Cardiac muscle cell (in vitro differentiated cells and primary cell): Measurements from ENCODE around the gene EHD4. TPM values are rescaled to one million over a fixed set of nuclear protein-coding genes. Genes with fewer than 3 reads are reported as not detected.

Experiments used
- DNase-seq, 2 donors: peaks; one replicate each; pipeline versions ENCODE4 v3.0.0 to v3.0.0-alpha.2; 2010 to 2017; ENCODE audit warnings: low read depth in 1 of 2, low spot score in 1 of 2
- H3K27ac ChIP-seq: fragments of 200-600 bp; sonication (generic); 2 replicates; pipeline ENCODE4 v1.5.1; 2016
- H3K27me3 ChIP-seq: fragments of 200-600 bp; sonication (generic); 2 replicates; pipeline ENCODE4 v1.6.0; 2016; ENCODE audit warnings: control low read depth
- H3K36me3 ChIP-seq: fragments of 200-600 bp; sonication (generic); 2 replicates; pipeline ENCODE4 v1.5.1; 2016; ENCODE audit warnings: control low read depth
- H3K4me1 ChIP-seq: fragments of 200-600 bp; sonication (generic); 2 replicates; pipeline ENCODE4 v1.8.1; 2017; ENCODE audit warnings: low read depth, mild to moderate bottlenecking, mixed run types
- H3K4me3 ChIP-seq: fragments of 200-600 bp; sonication (generic); 2 replicates; pipeline ENCODE4 v1.5.1; 2016; ENCODE audit warnings: mild to moderate bottlenecking
- H3K9me3 ChIP-seq: fragments of 200-600 bp; sonication (generic); 2 replicates; pipeline ENCODE4 v1.5.1; 2017; ENCODE audit warnings: low read depth, mild to moderate bottlenecking, control low read depth
- CTCF ChIP-seq: IDR thresholded peaks from 2 replicates; pipeline ENCODE4 v1.5.1; 2012; ENCODE audit warnings: low read depth, mild to moderate bottlenecking, low read length
- polyA plus RNA-seq: library from polyadenylated mRNA; unstranded; fragments of >200 nt; fragmentation: Nextera tagmentation; extraction: Ambion mirVana; gene quantifications from 2 replicates; pipeline ENCODE4 v1.2.1, GENCODE V29; 2016
- total RNA-seq: library from RNA; depleted of rRNA; stranded (reverse); fragments of >200 nt; gene quantifications from 2 replicates; pipeline ENCODE4 v1.2.3, GENCODE V29; 2016

The EHD4 gene
- total and polyA plus RNA-seq, 2 experiments from 2014 or later = 47.4 to 56.4 TPM

DNA sequence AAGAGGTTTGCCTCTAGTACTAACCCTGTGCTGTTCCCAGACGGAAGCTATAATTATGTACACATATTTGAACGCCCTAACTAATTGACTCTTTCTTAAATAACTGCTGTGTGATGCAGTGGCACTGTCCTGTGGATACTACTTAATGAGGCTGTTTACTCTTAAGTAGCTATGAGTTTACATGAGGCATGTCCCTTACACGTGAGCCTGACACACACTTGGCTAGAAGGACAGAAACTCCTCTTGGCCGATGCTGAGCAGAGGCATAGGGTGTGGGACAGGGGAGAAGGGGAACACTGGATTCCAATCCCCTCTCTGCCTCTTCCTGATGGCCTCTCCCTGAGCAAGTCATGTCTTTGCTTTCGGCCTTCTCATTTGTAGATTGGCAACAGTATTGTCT lies 21.9 kb downstream of the EHD4 start:
- DNase-seq = no peak
- peaks cover 27% of the 10 kb centered on the region for H3K4me1 ChIP-seq
- peak overlapping the region; percentile 86 for H3K27ac ChIP-seq
- peaks cover 13% of the 10 kb centered on the region for H3K36me3 ChIP-seq
- no peaks in the 10 kb centered on the region for H3K27me3 ChIP-seq
- TF ChIP-seq CTCF = no peak
- no peak overlapping the region for H3K4me3 ChIP-seq
- H3K9me3 ChIP-seq = no peaks in the 10 kb centered on the region

DNA sequence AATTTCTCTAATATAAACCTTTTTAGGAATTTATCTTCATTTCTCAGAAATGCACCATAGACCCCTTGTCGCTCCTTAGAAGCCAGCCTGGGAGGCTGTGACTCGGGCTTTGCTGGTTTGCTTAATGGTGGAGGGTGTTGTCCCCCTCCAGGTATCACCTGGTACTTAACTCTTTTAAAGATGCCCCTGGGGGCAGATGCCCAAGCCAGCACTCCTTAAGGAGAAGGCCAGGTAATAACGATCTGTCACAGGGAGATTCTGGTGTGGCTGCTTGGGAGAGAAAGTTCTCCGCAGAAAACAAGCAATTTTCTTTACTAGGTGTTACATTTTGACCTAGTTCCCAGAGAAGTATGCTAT lies 22.3 kb downstream of the EHD4 start:
- H3K27ac ChIP-seq = peak overlapping the region; percentile 86
- no peak overlapping the region for H3K4me3 ChIP-seq
- H3K36me3 ChIP-seq = peaks cover 13% of the 10 kb centered on the region
- H3K4me1 ChIP-seq = peaks cover 23% of the 10 kb centered on the region
- no peak for TF ChIP-seq CTCF
- no peaks in the 10 kb centered on the region for H3K27me3 ChIP-seq
- no peak for DNase-seq
- no peaks in the 10 kb centered on the region for H3K9me3 ChIP-seq

DNA sequence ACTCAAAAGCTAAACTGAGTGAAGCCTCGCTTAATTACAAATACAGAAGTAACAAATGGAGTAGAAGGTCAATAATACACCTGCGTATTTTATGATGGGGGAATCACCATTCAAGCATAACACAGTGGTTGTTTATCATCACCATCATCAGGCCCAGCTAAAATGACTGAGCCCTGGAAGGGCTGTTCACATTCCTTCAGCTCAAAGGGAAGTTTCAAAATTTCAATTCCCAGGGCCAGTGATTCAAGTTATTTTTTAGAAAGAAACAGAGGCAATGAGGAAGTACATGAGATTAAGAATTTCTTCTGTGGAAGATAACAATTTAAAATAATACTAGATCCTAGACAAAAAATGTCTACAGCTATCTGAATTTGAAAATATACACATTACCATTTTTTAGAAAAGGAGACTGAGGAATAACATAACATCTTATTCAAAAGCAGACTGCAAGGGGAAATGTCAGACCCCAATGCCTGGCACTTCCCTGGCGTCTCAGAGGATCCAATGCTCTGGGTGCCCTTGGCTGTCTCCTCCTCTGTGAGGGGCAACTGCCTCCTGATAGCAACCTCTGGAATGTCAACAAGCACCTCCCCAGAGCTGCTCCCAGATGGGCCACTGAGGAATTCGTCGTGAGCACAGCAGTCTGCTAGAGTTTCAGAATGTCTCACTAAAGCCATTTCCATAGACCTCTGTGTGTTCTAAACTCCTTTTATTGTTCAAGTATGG lies 22.8 kb downstream of the EHD4 start:
- peak overlapping the region; percentile 86 for H3K27ac ChIP-seq
- H3K36me3 ChIP-seq = peaks cover 13% of the 10 kb centered on the region
- TF ChIP-seq CTCF = no peak
- H3K4me1 ChIP-seq = peaks cover 23% of the 10 kb centered on the region
- no peak overlapping the region for H3K4me3 ChIP-seq
- peak; percentile 39 to 71 for DNase-seq
- H3K27me3 ChIP-seq = no peaks in the 10 kb centered on the region
- H3K9me3 ChIP-seq = no peaks in the 10 kb centered on the region

GRCh38 chr15:41948490-41948889 lies 23.9 kb downstream of the EHD4 start:
- Histone ChIP-seq H3K9me3 (no peaks in the 10 kb centered on the region), H3K4me3 (no peak overlapping the region), H3K27ac (peak overlapping the region; percentile 75), H3K27me3 (no peaks in the 10 kb centered on the region), H3K36me3 (peaks cover 11% of the 10 kb centered on the region), H3K4me1 (peaks cover 30% of the 10 kb centered on the region)
- no peak for TF ChIP-seq CTCF
- DNase-seq = no peak

GRCh38 chr15:41946970-41947369 lies 25.4 kb downstream of the EHD4 start:
- H3K4me1 ChIP-seq = peaks cover 30% of the 10 kb centered on the region
- H3K27ac ChIP-seq = peak overlapping the region; percentile 75
- H3K27me3 ChIP-seq = no peaks in the 10 kb centered on the region
- no peak overlapping the region for H3K4me3 ChIP-seq
- H3K9me3 ChIP-seq = no peaks in the 10 kb centered on the region
- no peak for DNase-seq
- no peak for TF ChIP-seq CTCF
- peaks cover 4% of the 10 kb centered on the region for H3K36me3 ChIP-seq
